T-helper 2 cell treated with Interferon-gamma antibody and Interleukin-4, amounts not matched to agents 100 ng/mL and 5 ng/mL, for 36 hours (primary cell): ENCODE measurements around the gene MACROH2A2. TPM values are rescaled to one million over a fixed set of nuclear protein-coding genes. Genes with fewer than 3 reads are reported as not detected.
"Not testable (repeated sequence)": the region's sequence is repeated elsewhere in the genome, so short reads cannot be mapped to it uniquely, and the experiment has no call there.

Experiments
- intact Hi-C: fragments of 100-400 bp; cut with micrococcal nuclease; formaldehyde crosslinking; loops from one replicate; pipeline ENCODE4 v1.15.1; 2023
- total RNA-seq: library from RNA; stranded (reverse); gene quantifications from 2 replicates; pipeline ENCODE4 v1.2.3, GENCODE V29; 2022

The MACROH2A2 gene
- total RNA-seq = 2.9 and 4.3 TPM in 2 replicates

DNA sequence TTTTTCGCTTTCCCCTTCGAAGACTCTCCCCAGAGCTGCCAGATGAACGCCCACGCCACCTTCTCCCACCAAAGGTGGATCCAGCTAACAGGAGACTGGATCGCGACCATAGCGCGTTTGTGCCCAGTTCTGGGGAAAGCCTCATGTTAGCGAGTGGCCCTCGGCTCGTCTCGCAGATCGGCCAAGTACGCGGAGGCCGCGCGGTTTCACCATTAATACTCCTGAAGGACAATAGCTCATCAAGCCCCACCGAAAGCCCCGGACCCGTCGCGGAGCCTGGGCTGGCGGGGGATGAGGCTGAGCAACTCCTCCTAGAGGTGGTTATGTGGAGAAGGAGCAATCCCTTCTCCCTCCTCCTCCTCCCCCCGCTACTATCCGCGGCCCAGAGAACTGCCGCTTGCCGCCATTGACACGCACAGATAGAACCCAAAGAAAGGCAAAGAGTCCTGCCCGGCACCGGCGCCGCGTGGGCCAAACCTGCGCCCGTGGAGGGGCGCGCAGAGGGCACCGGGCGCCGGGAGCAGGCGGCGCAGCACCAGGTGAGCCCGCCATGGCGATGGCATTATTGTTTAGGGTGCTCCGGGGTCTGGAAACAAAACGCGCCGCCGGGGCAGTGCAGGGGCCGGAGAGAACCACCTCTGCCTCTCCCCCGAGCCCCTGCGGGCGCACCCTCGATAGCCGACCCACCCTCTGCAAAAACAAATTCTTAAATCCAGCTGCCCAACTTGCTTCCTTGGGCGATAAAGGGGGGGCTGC, at the start of gene MACROH2A2:
Gene MACROH2A2 (plus strand): TSS at position 385 of the 756 bp plus-strand sequence. CDS start 22,813 bp downstream, outside the sequence.
- intact Hi-C loops = no loop called here

DNA sequence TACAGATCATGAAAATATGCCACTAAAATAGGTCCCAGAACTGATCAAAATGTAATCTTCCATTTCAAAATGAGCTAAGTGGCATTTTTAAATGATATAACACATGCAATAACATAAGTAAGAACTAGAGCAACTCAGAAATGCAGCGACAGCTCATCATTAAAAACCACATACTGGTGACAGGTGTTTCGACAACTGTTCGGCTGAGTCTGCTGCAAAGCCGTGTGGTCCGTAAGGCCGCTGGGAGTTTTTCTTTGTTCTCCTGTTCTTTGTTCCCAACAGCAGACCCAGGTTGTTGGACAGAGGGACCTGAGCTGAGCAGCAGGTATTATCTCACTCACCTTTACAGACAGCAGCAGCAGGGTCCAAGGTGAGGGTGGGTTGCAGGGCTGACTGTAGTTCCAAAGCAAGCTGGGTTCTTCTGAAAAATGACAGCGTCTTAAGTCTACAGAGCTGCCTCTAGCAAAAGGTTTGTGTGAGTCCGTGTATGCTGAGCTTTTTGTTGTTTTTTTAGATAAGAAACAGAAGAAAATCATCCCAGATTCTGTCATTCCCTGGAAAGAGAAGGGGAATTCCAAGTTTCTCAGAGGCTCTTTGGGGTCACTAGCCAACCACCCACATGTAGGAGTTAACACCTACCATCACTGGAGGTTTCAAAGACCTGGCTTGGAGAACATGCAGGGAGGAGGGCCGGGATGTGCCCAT, 45.4 kb upstream of the MACROH2A2 start:
- intact Hi-C loops = no loop called here

DNA sequence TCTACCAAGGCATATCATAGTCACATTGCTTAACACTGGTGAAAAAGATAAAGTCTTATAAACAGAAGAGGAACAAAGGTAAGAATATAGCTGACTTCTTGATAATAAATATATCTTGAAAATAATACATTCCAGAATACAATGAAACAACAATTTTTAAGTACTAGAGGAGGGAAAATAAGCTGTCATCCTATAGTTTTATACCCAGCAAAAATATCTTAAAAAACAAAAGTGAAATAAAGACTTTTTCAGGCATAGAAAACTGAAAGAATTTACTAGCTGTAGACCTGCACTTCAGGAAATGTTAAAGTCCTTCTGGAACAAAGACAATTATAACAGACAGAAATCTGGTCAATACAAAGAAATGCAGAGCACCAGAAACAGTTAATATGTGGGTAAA, 21.4 kb upstream of the MACROH2A2 start:
- intact Hi-C loops = no loop called here

DNA sequence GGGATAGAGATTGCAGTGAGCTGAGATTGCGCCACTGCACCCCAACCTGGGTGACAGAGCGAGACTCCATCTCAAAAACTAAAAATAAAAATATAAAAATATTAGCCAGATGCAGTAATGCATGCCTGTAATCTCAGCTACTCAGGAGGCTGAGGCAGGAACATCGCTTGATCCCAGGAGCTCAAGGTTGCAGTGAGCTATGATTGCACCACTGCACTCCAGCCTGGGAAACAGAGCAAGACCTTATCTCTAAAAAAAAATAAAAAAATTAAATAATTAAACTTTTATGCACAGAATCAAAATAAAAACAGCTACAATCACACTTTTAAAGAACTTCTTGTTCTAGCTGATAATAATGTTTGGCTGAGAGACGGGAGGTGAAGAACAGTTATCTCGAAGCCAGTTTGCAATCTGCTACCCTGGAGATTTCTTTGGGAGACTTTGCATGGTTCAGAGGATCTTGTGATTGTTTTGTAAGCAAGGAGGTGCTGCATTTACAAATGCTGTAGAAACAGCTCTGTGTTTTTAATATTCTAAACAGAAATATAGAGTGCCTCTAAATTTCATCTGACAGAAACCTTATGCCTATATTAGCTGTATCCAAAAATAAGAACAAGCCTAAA, 19.9 kb upstream of the MACROH2A2 start:
- intact Hi-C loops = no loop called here

DNA sequence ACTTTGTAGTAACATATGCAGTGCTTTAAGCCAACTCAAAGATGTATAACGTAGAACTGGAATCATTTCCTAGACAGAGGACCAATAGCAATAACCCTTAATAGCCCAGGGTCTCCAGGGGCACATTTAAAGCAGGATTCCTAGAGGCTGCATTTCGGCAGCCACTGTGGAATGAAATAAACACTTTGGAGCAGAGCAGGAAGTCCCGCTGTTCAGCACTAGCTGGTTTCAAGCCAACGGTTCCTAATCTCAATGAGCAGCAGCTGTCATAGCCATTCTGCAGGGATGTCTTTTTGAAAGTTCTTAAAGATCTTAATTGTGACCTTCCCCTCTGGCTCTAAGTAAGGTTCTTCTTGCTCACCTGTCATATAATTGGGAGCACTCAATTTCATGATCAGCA, 18.4 kb upstream of the MACROH2A2 start:
- intact Hi-C loops = no loop called here

DNA sequence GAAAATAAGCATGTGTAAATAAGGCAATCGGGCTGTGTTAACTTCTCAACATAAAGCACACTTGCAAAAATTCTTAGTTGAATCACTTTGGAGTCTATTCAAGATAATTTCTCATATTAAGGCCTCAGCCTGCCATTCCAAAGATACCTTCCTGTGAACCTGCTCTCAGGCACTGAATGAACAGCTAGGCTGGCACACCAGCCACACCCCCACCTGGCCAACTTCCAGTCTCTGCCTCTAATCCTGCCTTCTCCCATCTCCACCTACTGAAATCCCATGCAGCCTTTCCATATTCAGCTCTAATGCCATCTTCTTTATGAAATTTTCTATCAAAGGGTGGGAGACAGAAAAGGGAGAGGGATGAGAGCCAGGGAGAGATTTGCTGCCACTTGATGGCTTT, 17.1 kb upstream of the MACROH2A2 start:
- intact Hi-C loops = no loop called here

DNA sequence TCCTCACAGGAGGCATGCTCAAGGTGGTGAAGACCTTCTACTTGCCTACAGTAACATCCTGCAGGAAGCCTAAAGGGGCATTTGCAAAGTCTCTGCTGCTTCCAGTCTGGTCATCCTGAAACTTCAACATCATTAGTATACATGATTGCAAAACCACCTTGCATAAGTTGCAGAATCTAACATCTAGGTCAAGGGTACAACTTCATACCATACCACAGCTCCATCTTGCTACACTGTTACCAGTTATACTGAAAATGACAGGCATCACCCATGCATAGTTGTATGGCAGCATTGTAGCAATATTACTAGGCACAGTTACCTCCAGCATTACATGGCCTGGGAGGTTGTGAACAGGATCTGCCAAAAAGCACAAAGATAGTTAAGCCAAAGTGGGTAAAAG, 13.7 kb upstream of the MACROH2A2 start:
- intact Hi-C loops = no loop called here

DNA sequence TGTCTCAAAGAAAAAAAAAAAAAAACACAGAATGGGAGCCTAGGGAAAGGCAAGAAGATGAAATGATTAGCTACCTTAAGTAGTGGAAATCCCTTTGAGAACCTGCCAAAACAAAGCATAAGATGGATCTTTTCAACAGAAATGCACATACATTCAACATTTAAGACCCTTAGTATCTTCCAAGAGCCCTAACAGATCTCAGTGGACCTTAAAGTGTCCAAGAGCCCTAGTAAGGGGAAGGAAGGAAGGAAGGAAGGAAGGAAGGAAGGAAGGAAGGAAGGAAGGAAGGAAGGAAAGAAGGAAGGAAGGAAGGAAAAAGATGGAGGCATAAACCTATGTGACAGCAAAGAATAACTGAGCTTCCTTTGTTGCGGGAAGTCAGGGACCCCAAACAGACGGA, 11.6 kb upstream of the MACROH2A2 start:
- intact Hi-C loops = no loop called here

DNA sequence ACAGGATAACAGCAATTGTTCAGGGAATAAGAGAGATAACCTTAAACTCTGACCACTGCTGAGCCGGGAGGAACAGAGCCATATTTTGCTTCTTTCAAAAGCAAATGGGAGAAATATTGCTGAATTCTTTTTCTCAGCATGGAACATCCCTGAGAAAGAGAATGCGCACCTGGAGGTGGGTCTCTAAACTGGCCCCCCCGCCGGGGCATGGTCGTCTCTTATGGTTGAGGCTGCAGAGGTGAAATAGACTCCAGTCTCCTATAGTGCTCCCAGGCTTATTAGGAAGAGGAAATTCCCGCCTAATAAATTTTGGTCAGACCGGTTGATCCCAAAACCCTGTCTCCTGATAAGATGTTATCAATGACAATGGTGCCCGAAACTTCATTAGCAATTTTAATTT, 10.9 kb upstream of the MACROH2A2 start:
- intact Hi-C loops = not testable (repeated sequence)

DNA sequence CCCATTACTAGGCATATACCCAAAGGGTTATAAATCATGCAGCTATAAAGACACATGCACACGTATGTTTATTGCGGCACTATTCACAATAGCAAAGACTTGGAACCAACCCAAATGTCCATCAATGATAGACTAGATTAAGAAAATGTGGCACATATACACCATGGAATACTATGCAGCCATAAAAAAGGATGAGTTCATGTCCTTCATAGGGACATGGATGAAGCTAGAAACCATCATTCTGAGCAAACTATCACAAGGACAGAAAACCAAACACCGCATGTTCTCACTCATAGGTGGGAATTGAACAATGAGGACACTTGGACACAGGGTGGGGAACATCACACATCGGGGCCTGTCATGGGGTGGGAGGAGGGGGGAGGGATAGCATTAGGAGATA, 5.6 kb upstream of the MACROH2A2 start:
- intact Hi-C loops = not testable (repeated sequence)

DNA sequence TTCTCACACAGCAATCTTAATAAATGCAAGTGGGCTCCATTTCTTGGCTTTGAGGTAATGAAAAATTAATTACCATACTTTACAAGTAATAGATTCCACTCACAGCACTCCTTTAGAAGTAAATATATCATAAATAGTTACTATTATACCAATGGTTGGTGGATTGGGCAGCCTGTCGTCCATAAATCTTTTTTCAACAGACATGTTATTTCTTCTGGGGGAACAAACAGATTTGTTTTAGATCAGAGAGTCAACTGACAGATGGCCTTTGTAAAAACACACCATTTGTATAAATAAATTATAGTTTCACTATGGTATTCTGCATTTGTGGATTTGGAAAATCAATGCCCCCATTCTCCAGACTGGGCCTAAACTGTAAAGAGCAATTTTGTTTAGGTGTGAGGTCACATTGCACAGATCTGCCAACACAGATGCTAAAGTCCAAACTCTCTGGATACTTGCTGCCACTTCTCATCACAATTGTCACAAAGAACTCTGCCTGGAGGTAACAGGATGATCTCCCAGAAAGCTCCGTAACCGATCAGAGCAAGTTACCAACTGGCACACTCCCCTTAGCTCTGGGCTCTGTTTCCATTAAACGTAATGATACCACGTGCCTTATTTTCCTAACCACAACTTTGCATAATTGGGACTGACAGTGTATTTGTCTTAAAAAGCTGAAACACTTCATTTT, 4.5 kb upstream of the MACROH2A2 start:
- intact Hi-C loops = no loop called here

DNA sequence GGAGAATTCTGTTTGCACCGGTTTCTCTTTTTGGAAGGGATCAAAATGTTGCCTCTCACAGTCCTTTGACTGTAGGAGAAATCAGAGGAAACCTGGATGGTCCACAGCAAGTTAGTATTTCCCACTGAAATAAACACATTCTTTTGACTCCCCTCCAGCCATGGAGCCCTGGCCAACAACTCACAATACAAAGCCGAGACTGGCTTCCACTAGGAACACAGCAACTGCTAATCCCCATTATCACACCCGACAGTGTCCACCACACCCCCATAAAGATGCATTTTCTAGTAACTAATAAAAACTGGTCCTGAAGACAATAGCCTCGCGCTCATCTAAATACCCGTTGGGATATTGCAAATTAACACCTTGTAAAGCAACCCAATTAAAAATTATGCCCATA, 798 bp upstream of the MACROH2A2 start:
- intact Hi-C loops = no loop called here

DNA sequence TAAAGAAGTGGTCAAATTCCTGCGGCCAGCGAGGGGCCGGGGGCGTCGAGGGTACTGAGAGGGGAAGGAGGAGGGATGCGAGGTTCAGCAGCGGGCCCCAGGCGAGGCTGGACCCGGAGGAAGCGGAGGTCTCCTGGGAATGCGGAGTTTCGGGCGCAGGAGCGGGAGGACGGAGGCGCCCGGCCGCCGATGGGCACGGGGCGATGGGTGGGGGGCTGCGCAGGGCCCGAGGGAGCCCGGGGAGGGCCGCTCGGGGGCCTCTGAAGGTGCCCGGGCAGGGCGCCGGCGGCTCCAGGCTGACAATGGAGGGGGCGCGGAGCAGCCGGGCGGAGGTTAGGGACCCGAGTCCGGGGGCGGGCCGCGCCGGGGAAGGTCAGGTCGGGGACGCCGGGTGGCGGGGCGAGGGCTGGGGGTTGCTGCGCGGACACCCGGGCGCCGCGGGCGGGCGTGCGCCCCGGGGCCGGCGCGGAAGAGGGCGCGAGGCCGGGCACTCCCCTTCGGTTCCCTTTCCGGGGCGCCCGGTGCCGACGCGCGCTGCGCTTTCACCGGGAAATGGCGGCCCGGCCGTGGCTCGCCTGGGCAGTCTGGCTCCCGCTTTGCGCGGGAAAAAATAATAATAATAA, 683 bp downstream of the MACROH2A2 start:
- intact Hi-C loops = no loop called here

DNA sequence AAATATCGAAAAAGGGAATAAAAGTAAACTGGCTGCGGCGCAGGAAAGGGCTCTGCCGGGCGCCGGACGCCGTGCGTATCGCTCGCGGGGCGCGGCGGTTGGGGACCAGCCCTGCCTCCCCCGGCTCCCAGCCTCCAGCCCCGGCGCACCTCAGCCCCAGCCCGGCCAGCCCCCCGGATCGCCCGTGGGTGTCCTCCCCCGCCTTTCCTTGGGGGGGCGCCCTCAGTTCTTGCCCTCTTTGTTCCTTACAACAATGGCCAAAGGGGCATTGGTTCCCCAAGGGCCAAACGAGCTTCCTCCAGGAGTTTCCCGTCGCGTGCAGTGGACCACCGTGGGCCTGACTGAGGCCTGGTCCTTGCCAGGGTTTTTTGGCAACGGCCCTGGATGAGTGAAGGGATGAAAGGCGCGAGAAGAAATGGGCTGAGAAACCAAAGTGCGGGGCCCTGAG, 1.2 kb downstream of the MACROH2A2 start:
- intact Hi-C loops = no loop called here

DNA sequence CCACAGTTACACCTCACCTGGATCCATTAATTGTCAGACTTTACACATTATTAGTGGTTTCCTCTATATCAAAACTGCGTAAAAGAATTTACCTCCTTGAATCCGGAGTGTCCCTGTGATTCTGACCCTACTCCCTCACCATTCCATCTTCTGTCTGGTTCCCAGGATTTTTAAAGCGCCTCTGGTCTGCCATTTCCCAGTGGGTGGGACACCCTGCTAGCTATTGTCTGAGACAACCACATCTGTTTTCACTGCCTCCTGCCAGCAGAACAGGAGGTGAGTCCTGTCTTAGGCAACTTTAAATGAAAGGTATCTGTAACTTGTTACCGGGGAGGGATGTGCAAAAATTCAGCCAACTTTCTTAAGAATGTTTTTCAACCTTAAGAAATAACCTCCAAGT, 2.3 kb downstream of the MACROH2A2 start:
- intact Hi-C loops = no loop called here

DNA sequence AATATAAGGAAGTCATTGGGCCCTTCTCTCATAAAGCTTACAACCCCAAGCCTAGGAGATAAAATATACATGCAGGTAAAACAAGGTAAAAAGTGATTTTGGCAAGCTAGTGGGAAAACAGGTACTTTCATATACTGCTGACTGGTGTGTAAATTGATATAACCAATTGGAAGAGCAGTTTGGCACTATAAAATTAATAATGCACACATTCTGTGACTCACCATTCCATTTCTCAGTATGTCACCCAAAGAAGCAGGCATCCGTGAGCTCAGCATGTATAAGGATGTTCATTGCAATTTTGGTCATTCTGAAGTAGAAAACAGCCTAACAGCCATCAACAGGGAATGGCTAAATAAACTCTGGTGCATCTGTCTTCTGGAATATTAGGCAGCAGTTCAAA, 2.9 kb downstream of the MACROH2A2 start:
- intact Hi-C loops = no loop called here

DNA sequence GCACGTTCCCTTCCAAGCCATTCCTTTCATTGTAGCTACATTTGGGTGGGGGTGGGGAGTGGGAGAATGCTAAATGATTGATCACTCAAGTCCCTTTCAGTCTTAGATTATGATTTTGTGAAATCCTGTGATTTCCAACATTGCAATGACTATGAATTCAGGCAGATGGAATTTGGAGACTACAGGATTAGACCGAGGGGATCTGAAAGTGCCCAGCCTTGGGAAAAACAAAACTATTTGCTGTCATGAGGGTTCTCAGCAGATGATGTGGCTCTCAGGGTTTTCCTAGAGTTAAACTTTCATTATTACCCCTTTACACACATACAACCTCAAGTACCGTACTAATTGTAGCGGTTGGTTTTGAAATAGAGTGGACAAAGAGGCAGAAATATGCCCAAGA, 4.7 kb downstream of the MACROH2A2 start:
- intact Hi-C loops = no loop called here

DNA sequence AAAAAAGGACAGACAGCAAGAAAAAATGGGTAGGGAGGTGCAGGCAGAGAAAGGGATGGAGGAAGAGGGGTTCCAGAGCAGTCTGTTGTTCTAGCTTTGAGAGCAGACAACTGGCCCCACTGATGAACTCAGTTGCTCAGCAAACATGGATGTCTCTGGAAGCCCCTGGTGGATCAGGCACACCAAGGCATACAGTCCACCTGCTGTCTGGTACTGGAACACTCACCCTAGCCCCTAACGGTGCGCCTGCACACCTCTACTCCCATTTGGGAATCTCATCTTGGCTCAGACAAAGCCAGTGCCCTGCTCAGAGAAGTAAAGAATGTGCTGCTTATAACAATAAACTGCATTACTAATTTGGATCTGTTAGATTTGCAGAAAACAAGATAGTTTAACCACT, 7.7 kb downstream of the MACROH2A2 start:
- intact Hi-C loops = no loop called here

DNA sequence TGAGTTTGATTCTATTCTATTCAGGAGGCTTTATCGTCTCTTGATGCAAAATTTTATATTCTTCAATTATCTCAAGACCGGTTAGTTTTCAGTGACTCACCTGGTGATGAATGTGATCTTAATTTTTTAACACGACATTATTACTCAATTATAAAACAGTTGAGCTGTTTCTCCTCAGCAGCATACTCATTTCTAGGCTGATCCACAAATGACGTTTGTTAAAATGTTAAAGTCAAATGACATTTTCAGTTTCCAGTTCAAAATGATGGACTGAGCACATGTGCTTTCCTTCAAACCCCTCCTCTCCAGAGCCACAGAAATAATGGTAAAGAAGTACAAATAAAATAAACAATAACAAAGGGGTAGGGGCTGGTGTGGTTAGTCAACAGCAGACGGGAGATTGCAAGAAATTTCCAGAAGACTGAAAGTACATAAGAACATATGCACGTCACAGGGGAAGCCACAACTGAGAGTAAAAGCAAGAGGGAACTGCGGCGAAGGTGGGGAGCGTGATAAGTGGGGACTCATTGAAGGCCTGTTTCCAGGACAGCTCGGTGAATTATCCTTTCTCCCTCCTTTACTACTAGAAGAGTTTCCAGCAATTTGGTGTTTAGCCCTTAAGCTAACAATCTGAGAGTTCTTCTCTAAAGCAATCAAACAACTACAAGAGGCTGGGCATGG, 10.9 kb downstream of the MACROH2A2 start:
- intact Hi-C loops = no loop called here

DNA sequence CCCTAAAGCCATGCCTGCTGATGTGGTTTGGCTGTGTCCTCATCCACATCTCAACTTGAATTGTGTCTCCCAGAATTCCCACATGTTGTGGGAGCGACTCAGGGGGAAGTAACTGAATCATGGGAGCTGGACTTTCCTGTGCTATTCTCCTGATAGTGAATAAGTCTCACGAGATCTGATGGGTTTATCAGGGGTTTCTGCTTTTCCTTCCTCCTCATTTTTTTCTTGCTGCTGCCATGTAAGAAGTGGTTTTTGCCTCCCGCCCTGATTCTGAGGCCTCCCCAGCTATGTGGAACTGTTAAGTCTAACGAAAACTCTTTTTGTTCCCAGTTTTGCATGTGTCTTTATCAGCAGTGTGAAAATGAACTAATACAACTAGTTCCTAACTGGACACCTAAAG, 11.8 kb downstream of the MACROH2A2 start:
- intact Hi-C loops = no loop called here

DNA sequence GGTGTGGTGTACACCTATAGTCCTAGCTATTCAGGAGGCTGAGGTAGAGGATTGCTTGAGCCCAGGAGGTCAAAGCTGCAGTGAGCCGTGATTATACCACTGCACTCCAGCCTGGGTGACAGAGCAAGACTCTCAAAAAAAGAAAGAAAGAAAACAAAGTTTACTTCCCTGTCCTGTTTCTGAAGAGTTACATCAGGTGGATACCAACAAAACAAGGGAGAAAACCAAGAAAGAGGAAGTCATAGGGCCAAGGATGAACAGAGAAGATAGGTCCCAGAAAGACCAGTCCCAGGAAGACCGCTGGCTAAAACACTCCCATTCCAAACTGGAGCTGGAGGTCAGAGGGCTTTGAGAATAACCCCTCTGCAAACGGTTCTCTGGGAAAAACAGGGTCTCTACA, 13.5 kb downstream of the MACROH2A2 start:
- intact Hi-C loops = no loop called here
